Measurements from ENCODE around the gene SORBS1.

DNA sequence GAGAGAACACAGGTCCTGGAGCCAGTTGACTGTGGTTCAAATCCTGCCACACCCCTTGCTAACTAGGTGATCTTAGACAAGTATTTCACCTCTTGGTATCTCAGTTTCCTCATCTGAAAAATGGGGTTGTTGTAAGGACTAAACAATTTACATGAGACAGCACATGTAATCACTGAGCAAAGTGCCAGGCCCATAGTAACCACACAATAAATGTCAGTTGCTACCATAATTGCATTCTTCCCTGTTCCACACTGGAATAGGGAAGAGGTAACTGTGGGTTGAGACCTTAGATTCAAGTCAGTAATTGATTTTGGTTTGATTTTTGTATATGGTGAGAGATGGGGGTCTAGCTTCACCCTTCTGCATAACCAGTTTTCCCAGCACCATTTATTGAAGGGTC, 179.0 kb downstream of the SORBS1 start:
- TF ChIP-seq, protein P1, sequence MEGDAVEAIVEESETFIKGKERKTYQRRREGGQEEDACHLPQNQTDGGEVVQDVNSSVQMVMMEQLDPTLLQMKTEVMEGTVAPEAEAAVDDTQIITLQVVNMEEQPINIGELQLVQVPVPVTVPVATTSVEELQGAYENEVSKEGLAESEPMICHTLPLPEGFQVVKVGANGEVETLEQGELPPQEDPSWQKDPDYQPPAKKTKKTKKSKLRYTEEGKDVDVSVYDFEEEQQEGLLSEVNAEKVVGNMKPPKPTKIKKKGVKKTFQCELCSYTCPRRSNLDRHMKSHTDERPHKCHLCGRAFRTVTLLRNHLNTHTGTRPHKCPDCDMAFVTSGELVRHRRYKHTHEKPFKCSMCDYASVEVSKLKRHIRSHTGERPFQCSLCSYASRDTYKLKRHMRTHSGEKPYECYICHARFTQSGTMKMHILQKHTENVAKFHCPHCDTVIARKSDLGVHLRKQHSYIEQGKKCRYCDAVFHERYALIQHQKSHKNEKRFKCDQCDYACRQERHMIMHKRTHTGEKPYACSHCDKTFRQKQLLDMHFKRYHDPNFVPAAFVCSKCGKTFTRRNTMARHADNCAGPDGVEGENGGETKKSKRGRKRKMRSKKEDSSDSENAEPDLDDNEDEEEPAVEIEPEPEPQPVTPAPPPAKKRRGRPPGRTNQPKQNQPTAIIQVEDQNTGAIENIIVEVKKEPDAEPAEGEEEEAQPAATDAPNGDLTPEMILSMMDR (conservative IDR thresholded peaks at IDR 0.05; ENCODE audit: low read depth, low read length): no peak
- TF ChIP-seq EZH2 (IDR thresholded peaks at IDR 0.05; ENCODE audit: low read length, unreplicated experiment) (no peak), EZH2phosphoT487 (IDR thresholded peaks at IDR 0.05; ENCODE audit: borderline replicate concordance, low read length) (no peak)
